GM12892 (cell line): ENCODE measurements around the gene PPP1R7.

ENCODE experiments used
- POLR2A ChIP-seq: IDR thresholded peaks from 2 replicates; pipeline ENCODE4 v1.6.1; 2011; ENCODE audit warnings: low read depth, low read length, control low read depth
- POLR2AphosphoS5 ChIP-seq: IDR thresholded peaks from 2 replicates; pipeline ENCODE4 v1.6.1; 2011; ENCODE audit warnings: low read depth, low read length, control low read depth

- TF ChIP-seq POLR2A (no peak), POLR2AphosphoS5 (no peak)
Observed at GRCh38 chr2:241185961-241186360, 35.7 kb downstream of the PPP1R7 start.
